ENCODE measurements around the gene INPP5A.
A peak's percentile ranks its signal among the peaks of the same experiment; 100 is the strongest.
"Not testable (repeated sequence)": the region's sequence is repeated elsewhere in the genome, so short reads cannot be mapped to it uniquely, and the experiment has no call there.

The INPP5A gene

GRCh38 chr10:132564690-132565089, 27.1 kb downstream of the INPP5A start:
- DNase-seq = no peak

DNA sequence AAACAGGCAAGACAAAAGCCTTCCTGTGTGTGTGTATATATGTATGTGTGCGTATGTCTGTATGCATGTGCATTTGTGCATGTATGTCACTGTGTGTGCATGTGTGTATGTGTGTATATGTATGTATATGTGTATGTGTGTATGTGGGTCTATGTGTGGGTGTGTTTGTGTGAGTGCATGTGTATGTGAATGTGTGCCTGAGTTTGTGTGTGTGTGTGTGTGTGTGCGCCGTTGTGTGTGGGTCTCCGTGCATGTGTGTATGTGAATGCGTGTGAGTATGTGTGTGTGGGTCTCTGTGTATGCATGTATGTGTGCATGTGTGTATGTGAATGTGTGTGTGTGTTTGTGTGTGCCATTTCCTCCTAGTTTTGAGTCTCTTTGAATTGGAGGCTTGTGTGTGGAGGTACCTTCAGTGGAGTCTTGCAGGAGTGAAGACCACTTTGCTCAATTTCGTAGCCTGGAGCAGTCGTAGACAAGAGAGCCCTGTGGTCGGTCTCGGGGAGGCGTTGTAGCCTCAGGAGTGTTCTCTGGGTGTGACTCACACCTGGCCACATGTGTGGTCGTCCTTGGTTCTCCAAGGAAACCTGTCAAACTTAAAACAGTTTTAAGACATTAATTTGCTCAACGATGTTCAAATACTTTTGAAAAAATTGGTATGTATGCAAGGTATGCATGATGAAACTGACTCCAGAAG, 28.1 kb downstream of the INPP5A start:
- DNase-seq = no peak

GRCh38 chr10:132566892-132567291, 29.3 kb downstream of the INPP5A start:
- no peak for DNase-seq

GRCh38 chr10:132570265-132570664, 32.7 kb downstream of the INPP5A start:
- no peak for DNase-seq

DNA sequence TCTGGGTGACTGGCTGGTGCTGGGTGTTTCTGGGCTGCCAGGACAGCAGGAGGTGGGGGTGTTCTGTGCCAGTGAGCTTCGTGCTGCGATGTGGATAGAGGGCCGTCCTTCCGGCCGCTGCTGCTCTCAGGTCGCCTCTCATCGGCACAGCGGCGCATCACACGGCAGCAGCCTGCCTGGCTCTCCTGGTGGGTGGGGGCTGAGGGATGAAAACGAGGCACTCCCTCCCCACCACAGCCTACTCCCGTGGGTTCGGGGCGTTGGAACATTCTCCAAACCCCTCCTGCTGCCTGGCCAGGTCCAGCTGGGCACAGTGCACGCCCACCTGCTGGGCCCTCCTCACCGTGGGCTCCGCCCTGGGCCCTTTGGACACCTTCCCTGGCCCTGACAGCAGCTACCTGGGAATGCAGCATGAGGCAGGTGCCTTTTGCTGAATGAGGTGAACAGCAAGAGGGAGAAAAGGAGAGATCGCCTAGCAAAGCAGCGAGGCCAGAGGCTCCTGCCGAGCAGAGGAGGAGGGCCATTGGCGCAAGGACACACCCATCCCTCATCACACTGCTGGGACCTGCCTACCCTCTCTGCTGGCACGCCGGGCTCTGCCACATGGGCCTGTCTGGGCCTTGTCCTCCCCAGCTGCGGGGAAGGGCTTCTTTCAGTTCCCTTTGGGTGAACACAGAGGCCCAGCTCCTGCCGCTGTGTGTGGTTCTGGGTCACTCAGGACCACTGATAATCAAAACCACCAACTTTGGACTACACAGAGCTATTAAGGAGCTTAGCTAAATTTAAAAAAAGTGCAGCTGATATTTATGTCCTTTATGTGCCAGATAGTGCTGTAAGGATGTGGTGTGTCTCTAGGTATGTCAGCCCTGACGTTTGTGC, 33.4 kb downstream of the INPP5A start:
- no peak for DNase-seq

- DNase-seq = peak; percentile 70
These were observed 34.3 kb downstream of the INPP5A start for GRCh38 chr10:132571650-132572544.

DNA sequence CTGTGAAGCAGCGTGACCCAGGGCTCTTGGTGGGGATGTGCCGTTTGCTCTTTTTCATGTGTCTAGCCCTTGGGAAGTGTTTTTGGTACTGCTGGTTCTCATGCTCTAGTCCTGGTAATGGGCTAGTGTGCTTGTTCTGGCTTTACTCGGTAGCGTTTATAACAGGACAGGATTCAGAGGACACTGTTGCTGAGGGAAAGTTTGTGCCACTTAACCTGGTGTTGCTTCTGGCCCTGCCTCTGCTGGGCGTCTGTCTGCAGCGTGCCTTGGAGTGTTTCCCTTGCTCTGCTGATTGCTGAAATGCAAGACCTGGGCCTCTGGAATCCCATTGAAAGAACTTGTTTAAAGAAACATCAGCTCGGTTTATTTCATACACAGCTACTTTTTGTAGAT, 35.0 kb downstream of the INPP5A start:
- DNase-seq = no peak

DNA sequence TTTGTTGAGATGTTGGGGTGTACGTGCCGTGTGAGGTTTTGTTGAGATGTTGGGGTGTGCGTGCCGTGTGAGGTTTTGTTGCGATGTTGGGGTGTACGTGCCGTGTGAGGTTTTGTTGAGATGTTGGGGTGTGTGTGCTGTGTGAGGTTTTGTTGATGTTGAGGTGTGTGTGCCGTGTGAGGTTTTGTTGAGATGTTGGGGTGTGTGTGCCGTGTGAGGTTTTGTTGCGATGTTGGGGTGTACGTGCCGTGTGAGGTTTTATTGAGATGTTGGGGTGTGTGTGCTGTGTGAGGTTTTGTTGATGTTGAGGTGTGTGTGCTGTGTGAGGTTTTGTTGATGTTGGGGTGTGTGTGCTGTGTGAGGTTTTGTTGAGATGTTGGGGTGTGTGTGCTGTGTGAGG, 35.4 kb downstream of the INPP5A start:
- not testable (repeated sequence) for DNase-seq

- no peak for DNase-seq
These were observed 36.7 kb downstream of the INPP5A start for GRCh38 chr10:132574288-132574687.

DNA sequence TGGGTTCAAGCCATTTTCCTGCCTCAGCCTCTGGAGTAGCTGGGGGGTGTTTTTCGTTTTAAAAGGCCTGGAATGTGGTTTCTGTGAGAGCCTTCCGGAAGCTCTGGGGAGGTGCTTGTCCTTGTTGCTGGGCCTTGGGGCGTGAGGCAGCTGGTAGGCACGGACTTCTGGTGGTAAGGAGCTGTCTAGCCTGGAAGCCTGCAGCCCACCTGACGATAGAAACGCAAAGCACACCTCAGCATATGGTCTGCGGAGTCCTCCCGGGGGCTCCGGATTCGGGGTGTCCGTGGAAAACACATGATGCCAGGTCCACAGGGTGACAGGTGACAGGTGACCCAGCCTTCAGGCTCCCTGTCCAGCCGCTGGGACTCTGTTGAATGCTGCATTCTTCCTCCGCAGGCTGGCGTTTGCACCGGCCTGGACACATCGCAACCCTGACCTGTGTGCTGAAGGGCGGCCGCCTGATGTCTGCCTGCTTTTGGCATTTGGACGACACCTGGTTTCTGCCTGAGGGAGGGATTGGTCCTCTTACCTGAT, 37.3 kb downstream of the INPP5A start:
- DNase-seq = no peak

- peak; percentile 11 for DNase-seq
These were observed 38.0 kb downstream of the INPP5A start for GRCh38 chr10:132575320-132576201.

GRCh38 chr10:132576671-132577349, 39.2 kb downstream of the INPP5A start:
- DNase-seq = no peak

DNA sequence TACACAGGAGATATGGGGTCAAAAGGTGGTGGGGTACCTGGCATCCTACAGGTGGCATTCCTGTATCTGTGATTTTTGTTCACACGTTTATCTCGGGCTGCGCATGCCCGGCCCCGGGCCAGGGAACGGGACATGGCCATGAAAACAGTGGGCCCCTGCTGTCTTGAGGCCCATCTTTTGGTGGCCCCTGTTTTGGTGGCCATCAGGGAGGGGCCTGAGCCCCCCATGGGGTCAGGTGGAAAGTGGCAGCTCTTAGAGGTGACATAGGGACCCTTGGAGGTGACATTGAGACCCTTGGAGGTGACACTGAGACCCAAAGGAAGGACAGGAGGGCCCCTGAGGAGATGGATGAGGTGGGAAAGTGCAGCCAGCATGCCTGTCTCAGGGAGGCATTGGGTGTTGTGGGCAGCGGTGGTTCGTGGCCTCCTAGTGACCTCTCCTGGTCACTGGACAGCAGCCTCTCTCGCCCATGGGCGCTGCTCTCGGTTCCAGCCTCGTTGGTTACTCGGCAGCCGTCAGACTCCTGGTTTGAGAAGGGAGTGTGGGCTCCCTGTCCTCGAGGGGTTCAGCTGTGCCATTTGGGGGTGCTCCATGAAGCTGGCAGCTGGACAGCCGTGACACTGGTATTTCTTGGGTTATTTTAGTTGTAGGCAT, 39.9 kb downstream of the INPP5A start:
- peak; percentile 18 for DNase-seq

DNA sequence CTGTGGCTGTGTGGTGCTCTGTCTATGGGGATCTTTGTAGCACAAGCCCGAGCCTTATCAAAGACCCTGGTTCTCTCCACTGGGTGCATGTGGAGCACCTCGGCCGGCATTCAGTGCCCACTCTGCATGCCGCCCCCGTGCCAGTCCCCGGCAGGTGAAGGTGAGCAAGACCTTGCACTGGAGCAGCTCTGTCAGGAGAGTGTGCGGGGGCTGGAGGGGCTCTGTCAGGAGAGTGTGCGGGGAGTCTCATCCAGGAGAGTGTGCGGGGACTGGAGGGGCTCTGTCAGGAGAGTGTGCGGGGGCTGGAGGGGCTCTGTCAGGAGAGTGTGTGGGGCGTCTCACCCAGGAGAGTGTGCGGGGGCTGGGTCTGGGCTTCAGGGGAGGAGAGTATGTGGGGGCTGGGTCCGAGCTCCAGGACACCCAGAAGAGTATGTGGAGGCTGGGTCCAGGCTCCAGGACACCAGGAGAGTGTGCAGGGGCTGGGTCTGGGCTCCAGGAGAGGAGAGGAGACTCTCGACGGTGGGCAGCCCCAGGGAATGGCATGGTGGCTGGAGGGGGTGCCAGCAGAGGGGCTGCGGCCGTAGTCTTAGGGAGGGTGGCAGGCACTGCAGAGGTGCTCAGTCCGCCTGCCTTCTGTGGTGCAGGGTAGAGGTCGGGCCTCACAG, 40.8 kb downstream of the INPP5A start:
- DNase-seq = no peak

- DNase-seq = no peak
These were observed 41.7 kb downstream of the INPP5A start for GRCh38 chr10:132579027-132579859.

DNA sequence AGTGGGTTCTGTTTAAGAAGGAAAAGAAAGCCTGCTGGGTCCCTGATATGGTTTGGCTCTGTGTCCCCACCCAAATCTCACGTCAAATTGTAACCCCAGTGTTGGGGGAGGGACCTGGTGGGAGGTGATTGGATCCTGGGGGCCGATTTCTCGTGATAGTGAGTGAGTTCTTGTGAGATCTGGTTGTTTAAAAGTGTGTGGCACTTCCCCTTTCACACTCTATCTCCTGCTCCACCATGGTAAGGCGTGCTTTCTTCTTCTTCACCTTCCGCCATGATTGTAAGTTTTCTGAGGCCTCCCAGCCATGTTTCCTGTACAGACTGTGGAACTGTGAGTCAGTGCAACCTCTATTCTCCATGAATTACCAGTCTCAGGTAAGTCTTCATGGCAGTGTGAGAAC, 42.6 kb downstream of the INPP5A start:
- no peak for DNase-seq

- DNase-seq = no peak
These were observed 43.0 kb downstream of the INPP5A start for GRCh38 chr10:132580617-132581016.

DNA sequence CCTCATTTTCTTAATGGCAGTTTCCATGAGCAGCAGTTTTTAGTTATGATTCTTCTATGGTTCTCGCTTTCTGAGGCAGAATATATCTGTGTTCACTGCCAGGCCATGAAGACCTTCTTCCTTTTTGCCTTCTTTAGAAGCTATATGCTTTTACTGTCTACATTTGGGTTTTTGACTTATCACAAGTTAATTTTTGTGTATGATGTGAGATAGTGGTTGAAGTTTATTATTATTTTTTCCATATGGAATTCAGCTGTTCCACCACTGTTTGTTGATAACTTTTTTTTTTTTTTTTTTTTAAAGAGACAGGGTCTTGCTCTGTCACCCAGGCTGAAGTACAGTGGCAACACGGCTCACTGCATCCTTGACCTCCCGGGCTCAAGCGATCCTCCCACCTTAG, 44.5 kb downstream of the INPP5A start:
- DNase-seq = no peak

DNA sequence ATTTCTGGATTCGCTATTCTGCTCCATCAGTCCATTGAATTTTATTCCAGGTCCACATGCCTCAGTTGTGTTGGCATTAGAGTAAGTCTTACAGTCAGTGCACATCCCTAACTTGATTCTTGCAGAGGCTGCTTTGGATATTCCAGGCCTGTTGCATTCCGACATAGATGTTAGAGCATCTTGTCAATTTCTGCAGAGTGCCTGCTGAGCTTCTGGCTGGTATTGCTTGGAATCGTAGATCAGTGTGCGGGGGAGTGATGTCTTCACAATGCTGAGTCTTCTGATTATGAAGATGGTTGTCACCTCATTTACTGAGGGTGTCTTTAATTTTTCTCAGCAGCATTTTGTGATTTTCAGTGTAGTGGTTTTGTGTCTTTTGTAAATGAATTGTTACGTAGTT, 45.2 kb downstream of the INPP5A start:
- DNase-seq = no peak
